GM12891 (cell line): ENCODE measurements around the gene FAH.

Experiments
- POLR2A ChIP-seq: IDR thresholded peaks from 2 replicates; pipeline ENCODE4 v1.6.1; 2011; ENCODE audit warnings: low read depth, low read length, control low read depth
- TAF1 ChIP-seq: IDR thresholded peaks from 2 replicates; pipeline ENCODE4 v1.6.1; 2011; ENCODE audit warnings: low read depth, low read length, control low read depth

- TF ChIP-seq TAF1 (no peak), POLR2A (no peak)
Observed at GRCh38 chr15:80163217-80163616, 10.4 kb downstream of the FAH start.
